Right renal pelvis (tissue), 4 donors: Measurements from ENCODE around the gene ZBED2. TPM values are rescaled to one million over a fixed set of nuclear protein-coding genes. Genes with fewer than 3 reads are reported as not detected.

Experiments used
- DNase-seq, 4 donors: peaks; one replicate each; pipeline ENCODE4 v3.0.0-alpha.2; 2013; ENCODE audit warnings: low read depth in 4 of 4, low spot score in 3 of 4, missing footprints in 1 of 4
- polyA plus RNA-seq, 4 donors: library from polyadenylated mRNA; unstranded; fragments of 120-200 nt; gene quantifications; one replicate each; pipeline ENCODE4 v1.2.1, GENCODE V29; 2013; ENCODE audit not compliant: insufficient read length in 4 of 4

ZBED2 gene
- polyA plus RNA-seq, 4 donors: 0.17 to 0.49 (median 0.35) TPM

GRCh38 chr3:111605018-111605417 lies 9.9 kb upstream of the ZBED2 start:
- no peak for DNase-seq

GRCh38 chr3:111604119-111604518 lies 9.0 kb upstream of the ZBED2 start:
- DNase-seq: no peak

GRCh38 chr3:111603679-111604078 lies 8.5 kb upstream of the ZBED2 start:
- DNase-seq: no peak

- no peak for DNase-seq
These were observed 6.7 kb upstream of the ZBED2 start for GRCh38 chr3:111601810-111602209.

- DNase-seq: no peak
These were observed 3.4 kb upstream of the ZBED2 start for GRCh38 chr3:111598552-111598951.

GRCh38 chr3:111598139-111598538 lies 3.0 kb upstream of the ZBED2 start:
- DNase-seq: no peak

GRCh38 chr3:111596328-111596727 lies 1.2 kb upstream of the ZBED2 start:
- no peak for DNase-seq

- no peak for DNase-seq
These were observed 365 bp downstream of the ZBED2 start for GRCh38 chr3:111594781-111595180.

GRCh38 chr3:111594205-111594604 lies 941 bp downstream of the ZBED2 start:
- DNase-seq: no peak

GRCh38 chr3:111593666-111594065 lies 1.5 kb downstream of the ZBED2 start:
- DNase-seq: no peak

- no peak for DNase-seq
These were observed 2.2 kb downstream of the ZBED2 start for GRCh38 chr3:111592936-111593335.

- DNase-seq: no peak
These were observed 3.0 kb downstream of the ZBED2 start for GRCh38 chr3:111592143-111592542.

GRCh38 chr3:111591555-111591954 lies 3.6 kb downstream of the ZBED2 start:
- no peak for DNase-seq

GRCh38 chr3:111590143-111590491 lies 5.0 kb downstream of the ZBED2 start:
- DNase-seq: no peak

GRCh38 chr3:111589303-111590142 lies 5.6 kb downstream of the ZBED2 start:
- DNase-seq: no peak

GRCh38 chr3:111588527-111588926 lies 6.6 kb downstream of the ZBED2 start:
- no peak for DNase-seq

GRCh38 chr3:111585217-111585616 lies 9.9 kb downstream of the ZBED2 start:
- peak in 1 of 4 donors; percentile 10 for DNase-seq

- DNase-seq: no peak
These were observed 10.4 kb downstream of the ZBED2 start for GRCh38 chr3:111584744-111585143.

- DNase-seq: no peak
These were observed 13.0 kb downstream of the ZBED2 start for GRCh38 chr3:111582120-111582474.

GRCh38 chr3:111581403-111582119 lies 13.6 kb downstream of the ZBED2 start:
- no peak for DNase-seq

- no peak for DNase-seq
These were observed 15.7 kb downstream of the ZBED2 start for GRCh38 chr3:111579495-111579894.

GRCh38 chr3:111578867-111579266 lies 16.3 kb downstream of the ZBED2 start:
- DNase-seq: no peak
